Measurements from ENCODE around the gene HK1.
"Not testable (repeated sequence)": the region's sequence is repeated elsewhere in the genome, so short reads cannot be mapped to it uniquely, and the experiment has no call there.

The HK1 gene

GRCh38 chr10:69281507-69282413, 3.5 kb downstream of the HK1 start:
- TF ChIP-seq EZH2phosphoT487 (IDR thresholded peaks at IDR 0.05; ENCODE audit: low read length) (no peak), CTCF (IDR thresholded peaks at IDR 0.05; ENCODE audit: low read length) (no peak), EZH2 (optimal IDR thresholded peaks at IDR 0.05; ENCODE audit: low read depth, low read length) (no peak)

GRCh38 chr10:69284402-69284801, 6.1 kb downstream of the HK1 start:
- H3K79me2 ChIP-seq (ENCODE audit: low read length); H3K36me3 ChIP-seq (replicated peaks; ENCODE audit: insufficient read depth, low read length); H3K4me2 ChIP-seq (ENCODE audit: low read depth, low read length); H3K9me3 ChIP-seq (replicated peaks; ENCODE audit: insufficient read depth, low read length); H3K9ac ChIP-seq (ENCODE audit: low read length); H3K27ac ChIP-seq (ENCODE audit: low read length); DNase-seq; H2AFZ ChIP-seq (ENCODE audit: low read length); H4K20me1 ChIP-seq (ENCODE audit: insufficient read depth, low read length); H3K9me2 ChIP-seq (replicated peaks; ENCODE audit: insufficient read depth, low read length); H3F3A ChIP-seq (ENCODE audit: insufficient read depth, low read length); H3K4me1 ChIP-seq (ENCODE audit: low read length); H3K27me3 ChIP-seq (replicated peaks; ENCODE audit: insufficient read depth, low read length); H3K4me3 ChIP-seq (ENCODE audit: low read length): not testable (repeated sequence)

More at GRCh38 chr10:69281507-69282413, 3.5 kb downstream of the HK1 start:
- H3K79me2 ChIP-seq (ENCODE audit: low read length), result no peaks in the 10 kb centered on the region
- H3K9me3 ChIP-seq (replicated peaks; ENCODE audit: insufficient read depth, low read length), result no peaks in the 10 kb centered on the region
- H2AFZ ChIP-seq (ENCODE audit: low read length), result no peak overlapping the region
- H3K9ac ChIP-seq (ENCODE audit: low read length), result no peak overlapping the region
- no peak for DNase-seq
- H4K20me1 ChIP-seq (ENCODE audit: insufficient read depth, low read length), result no peaks in the 10 kb centered on the region
- H3K36me3 ChIP-seq (replicated peaks; ENCODE audit: insufficient read depth, low read length), result no peaks in the 10 kb centered on the region
- H3F3A ChIP-seq (ENCODE audit: insufficient read depth, low read length), result no peaks in the 10 kb centered on the region
- H3K4me2 ChIP-seq (ENCODE audit: low read depth, low read length), result no peak overlapping the region
- no peaks in the 10 kb centered on the region for H3K27me3 ChIP-seq (replicated peaks; ENCODE audit: insufficient read depth, low read length)
- H3K4me3 ChIP-seq (ENCODE audit: low read length), result no peak overlapping the region
- no peaks in the 10 kb centered on the region for H3K9me2 ChIP-seq (replicated peaks; ENCODE audit: insufficient read depth, low read length)
- no peaks in the 10 kb centered on the region for H3K4me1 ChIP-seq (ENCODE audit: low read length)
- no peak overlapping the region for H3K27ac ChIP-seq (ENCODE audit: low read length)

- Histone ChIP-seq H3K79me2 (ENCODE audit: low read length) (no peaks in the 10 kb centered on the region), H3K4me2 (ENCODE audit: low read depth, low read length) (no peak overlapping the region), H4K20me1 (ENCODE audit: insufficient read depth, low read length) (no peaks in the 10 kb centered on the region), H2AFZ (ENCODE audit: low read length) (no peak overlapping the region), H3K4me3 (ENCODE audit: low read length) (no peak overlapping the region), H3K9me2 (replicated peaks; ENCODE audit: insufficient read depth, low read length) (no peaks in the 10 kb centered on the region), H3K9ac (ENCODE audit: low read length) (no peak overlapping the region), H3K4me1 (ENCODE audit: low read length) (no peaks in the 10 kb centered on the region), H3K36me3 (replicated peaks; ENCODE audit: insufficient read depth, low read length) (no peaks in the 10 kb centered on the region), H3K27ac (ENCODE audit: low read length) (no peak overlapping the region), H3F3A (ENCODE audit: insufficient read depth, low read length) (no peaks in the 10 kb centered on the region), H3K9me3 (replicated peaks; ENCODE audit: insufficient read depth, low read length) (no peaks in the 10 kb centered on the region), H3K27me3 (replicated peaks; ENCODE audit: insufficient read depth, low read length) (no peaks in the 10 kb centered on the region)
- DNase-seq, result no peak
- TF ChIP-seq EZH2 (optimal IDR thresholded peaks at IDR 0.05; ENCODE audit: low read depth, low read length) (no peak), CTCF (IDR thresholded peaks at IDR 0.05; ENCODE audit: low read length) (no peak), EZH2phosphoT487 (IDR thresholded peaks at IDR 0.05; ENCODE audit: low read length) (no peak)
Measured at GRCh38 chr10:69285699-69286098, 7.4 kb downstream of the HK1 start.

- no peaks in the 10 kb centered on the region for H3K79me2 ChIP-seq (ENCODE audit: low read length)
- no peaks in the 10 kb centered on the region for H4K20me1 ChIP-seq (ENCODE audit: insufficient read depth, low read length)
- TF ChIP-seq CTCF (IDR thresholded peaks at IDR 0.05; ENCODE audit: low read length) (no peak), EZH2phosphoT487 (IDR thresholded peaks at IDR 0.05; ENCODE audit: low read length) (no peak), EZH2 (optimal IDR thresholded peaks at IDR 0.05; ENCODE audit: low read depth, low read length) (no peak)
- no peaks in the 10 kb centered on the region for H3K9me3 ChIP-seq (replicated peaks; ENCODE audit: insufficient read depth, low read length)
- DNase-seq, result no peak
- H3F3A ChIP-seq (ENCODE audit: insufficient read depth, low read length), result no peaks in the 10 kb centered on the region
- H3K27me3 ChIP-seq (replicated peaks; ENCODE audit: insufficient read depth, low read length), result no peaks in the 10 kb centered on the region
- H3K4me2 ChIP-seq (ENCODE audit: low read depth, low read length), result no peak overlapping the region
- H3K9ac ChIP-seq (ENCODE audit: low read length), result no peak overlapping the region
- H3K4me1 ChIP-seq (ENCODE audit: low read length), result no peaks in the 10 kb centered on the region
- H3K4me3 ChIP-seq (ENCODE audit: low read length), result no peak overlapping the region
- H3K9me2 ChIP-seq (replicated peaks; ENCODE audit: insufficient read depth, low read length), result no peaks in the 10 kb centered on the region
- H3K36me3 ChIP-seq (replicated peaks; ENCODE audit: insufficient read depth, low read length), result no peaks in the 10 kb centered on the region
- H3K27ac ChIP-seq (ENCODE audit: low read length), result no peak overlapping the region
- H2AFZ ChIP-seq (ENCODE audit: low read length), result no peak overlapping the region
Measured at GRCh38 chr10:69287181-69287580, 8.9 kb downstream of the HK1 start.

Measured in MM.1S (cell line).